Endothelial cell (in vitro differentiated cells): ENCODE data around the gene RPL6. TPM values are rescaled to one million over a fixed set of nuclear protein-coding genes. Genes with fewer than 3 reads are reported as not detected.
"Not testable (repeated sequence)": the region's sequence is repeated elsewhere in the genome, so short reads cannot be mapped to it uniquely, and the experiment has no call there.

Experiments
- DNase-seq: peaks from one replicate; pipeline ENCODE4 v3.0.0; 2021; ENCODE audit warnings: low spot score
- H3K27ac Mint-ChIP-seq: one replicate; pipeline ENCODE4 v1.8.0; 2021; ENCODE audit warnings: mixed read lengths, inconsistent platforms; ENCODE audit not compliant: unreplicated experiment
- H3K27me3 Mint-ChIP-seq: one replicate; pipeline ENCODE4 v1.8.0; 2021; ENCODE audit warnings: mild to moderate bottlenecking, moderate library complexity, mixed read lengths, inconsistent platforms; ENCODE audit not compliant: unreplicated experiment
- H3K36me3 Mint-ChIP-seq: one replicate; pipeline ENCODE4 v1.8.0; 2021; ENCODE audit warnings: mild to moderate bottlenecking, low read depth, mixed read lengths, inconsistent platforms; ENCODE audit not compliant: unreplicated experiment
- H3K4me1 Mint-ChIP-seq: one replicate; pipeline ENCODE4 v1.8.0; 2021; ENCODE audit warnings: mild to moderate bottlenecking, mixed read lengths, inconsistent platforms; ENCODE audit not compliant: unreplicated experiment
- H3K4me3 Mint-ChIP-seq: one replicate; pipeline ENCODE4 v1.8.0; 2021; ENCODE audit warnings: mild to moderate bottlenecking, mixed read lengths, inconsistent platforms; ENCODE audit not compliant: unreplicated experiment
- H3K9me3 Mint-ChIP-seq: one replicate; pipeline ENCODE4 v1.8.0; 2021; ENCODE audit warnings: mixed read lengths, inconsistent platforms; ENCODE audit not compliant: unreplicated experiment
- CTCF ChIP-seq: fragments of 200-600 bp; sonication (generic); IDR thresholded peaks from one replicate; pipeline ENCODE4 v1.5.0; 2021; ENCODE audit warnings: antibody characterized with exemption; ENCODE audit not compliant: unreplicated experiment
- total RNA-seq: library from RNA; stranded (reverse); fragmentation: NEBNext Ultra II Directional; extraction: Animal tissue kit (Norgen Biotek cat#: 25700); gene quantifications from one replicate; pipeline ENCODE4 v1.2.1, GENCODE V29; 2021; ENCODE audit not compliant: unreplicated experiment

Gene RPL6
- total RNA-seq, 1 donor from 2014 or later = 1,436 TPM

- Mint-ChIP-seq H3K4me1 (no peaks in the 10 kb centered on the region), H3K27ac (no peak overlapping the region)
These were observed 30.4 kb upstream of the RPL6 start for GRCh38 chr12:112439769-112440168.

GRCh38 chr12:112438645-112439044 is 29.2 kb upstream of the RPL6 start:
- H3K4me1 Mint-ChIP-seq, H3K36me3 Mint-ChIP-seq, H3K27me3 Mint-ChIP-seq, H3K4me3 Mint-ChIP-seq, DNase-seq, H3K9me3 Mint-ChIP-seq, H3K27ac Mint-ChIP-seq: not testable (repeated sequence)

More at GRCh38 chr12:112439769-112440168, 30.4 kb upstream of the RPL6 start:
- no peak overlapping the region for H3K4me3 Mint-ChIP-seq
- H3K36me3 Mint-ChIP-seq = no peaks in the 10 kb centered on the region
- no peaks in the 10 kb centered on the region for H3K9me3 Mint-ChIP-seq
- no peak for DNase-seq
- no peak for TF ChIP-seq CTCF
- H3K27me3 Mint-ChIP-seq = peaks cover 2% of the 10 kb centered on the region

GRCh38 chr12:112433551-112433950 is 24.1 kb upstream of the RPL6 start:
- Mint-ChIP-seq H3K4me1 (no peaks in the 10 kb centered on the region), H3K4me3 (no peak overlapping the region), H3K27me3 (no peaks in the 10 kb centered on the region), H3K9me3 (no peaks in the 10 kb centered on the region), H3K36me3 (no peaks in the 10 kb centered on the region), H3K27ac (no peak overlapping the region)
- DNase-seq = no peak
- TF ChIP-seq CTCF = no peak

- Mint-ChIP-seq H3K4me1 (no peaks in the 10 kb centered on the region), H3K9me3 (no peaks in the 10 kb centered on the region), H3K27me3 (no peaks in the 10 kb centered on the region), H3K27ac (no peak overlapping the region), H3K36me3 (peaks cover 4% of the 10 kb centered on the region), H3K4me3 (no peak overlapping the region)
- no peak for DNase-seq
- no peak for TF ChIP-seq CTCF
These were observed 22.6 kb upstream of the RPL6 start for GRCh38 chr12:112431965-112432364.

GRCh38 chr12:112430929-112431328 is 21.5 kb upstream of the RPL6 start:
- no peak overlapping the region for H3K4me3 Mint-ChIP-seq
- TF ChIP-seq CTCF = no peak

GRCh38 chr12:112427760-112428159 is 18.4 kb upstream of the RPL6 start:
- peaks cover 6% of the 10 kb centered on the region for H3K27me3 Mint-ChIP-seq
- H3K4me1 Mint-ChIP-seq = peaks cover 4% of the 10 kb centered on the region
- H3K4me3 Mint-ChIP-seq = no peak overlapping the region
- H3K36me3 Mint-ChIP-seq = peaks cover 4% of the 10 kb centered on the region
- TF ChIP-seq CTCF = no peak
- H3K9me3 Mint-ChIP-seq = no peaks in the 10 kb centered on the region
- H3K27ac Mint-ChIP-seq = no peak overlapping the region
- no peak for DNase-seq

More at GRCh38 chr12:112430929-112431328, 21.5 kb upstream of the RPL6 start:
- no peaks in the 10 kb centered on the region for H3K27me3 Mint-ChIP-seq
- no peaks in the 10 kb centered on the region for H3K4me1 Mint-ChIP-seq
- no peaks in the 10 kb centered on the region for H3K9me3 Mint-ChIP-seq
- H3K36me3 Mint-ChIP-seq = peaks cover 4% of the 10 kb centered on the region
- DNase-seq = no peak
- no peak overlapping the region for H3K27ac Mint-ChIP-seq
